Measurements from ENCODE around the gene RP9. TPM values are rescaled to one million over a fixed set of nuclear protein-coding genes. Genes with fewer than 3 reads are reported as not detected.

RP9 gene
- total and polyA plus RNA-seq, 2 of the 13 experiments (the other 11 are each of a cell fraction or from before 2014, with no cell fraction given) = 14.2 to 18.6 TPM

- TF ChIP-seq STAT5B (CRISPR knock-in tag; IDR thresholded peaks at IDR 0.05) (no peak), THRA (CRISPR knock-in tag; IDR thresholded peaks at IDR 0.05; ENCODE audit: borderline replicate concordance) (no peak), ZNF512B (CRISPR knock-in tag; IDR thresholded peaks at IDR 0.05; ENCODE audit: borderline replicate concordance) (no peak), MYNN (CRISPR knock-in tag; IDR thresholded peaks at IDR 0.05; ENCODE audit: low read depth) (peak; percentile 61; the same call in 1 of the 2 replicates), ZNF44 (CRISPR knock-in tag; IDR thresholded peaks at IDR 0.05) (no peak), POLR2AphosphoS2 (IDR thresholded peaks at IDR 0.05; ENCODE audit: low read depth, low read length) (no peak), ZNF703 (CRISPR knock-in tag; IDR thresholded peaks at IDR 0.05; ENCODE audit: borderline replicate concordance) (peak; percentile 18; the same call in 1 of the 2 replicates), PLSCR1 (CRISPR knock-in tag; IDR thresholded peaks at IDR 0.05; ENCODE audit: borderline replicate concordance) (no peak), GATAD1 (CRISPR knock-in tag; IDR thresholded peaks at IDR 0.05) (no peak), ZNF746 (CRISPR knock-in tag; IDR thresholded peaks at IDR 0.05) (no peak), SNAPC4 (CRISPR knock-in tag; IDR thresholded peaks at IDR 0.05) (no peak)
- TF ChIP-seq, protein P1, sequence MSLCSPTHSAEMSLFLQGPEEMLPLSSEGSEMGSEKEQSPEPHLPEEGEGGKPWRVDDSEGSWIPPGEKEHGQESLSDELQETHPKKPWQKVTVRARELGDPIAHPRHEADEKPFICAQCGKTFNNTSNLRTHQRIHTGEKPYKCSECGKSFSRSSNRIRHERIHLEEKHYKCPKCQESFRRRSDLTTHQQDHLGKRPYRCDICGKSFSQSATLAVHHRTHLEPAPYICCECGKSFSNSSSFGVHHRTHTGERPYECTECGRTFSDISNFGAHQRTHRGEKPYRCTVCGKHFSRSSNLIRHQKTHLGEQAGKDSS (CRISPR knock-in tag; IDR thresholded peaks at IDR 0.05; ENCODE audit: borderline replicate concordance, low read depth) = peak; percentile 87
- TF ChIP-seq, protein P2, sequence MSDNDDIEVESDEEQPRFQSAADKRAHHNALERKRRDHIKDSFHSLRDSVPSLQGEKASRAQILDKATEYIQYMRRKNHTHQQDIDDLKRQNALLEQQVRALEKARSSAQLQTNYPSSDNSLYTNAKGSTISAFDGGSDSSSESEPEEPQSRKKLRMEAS (IDR thresholded peaks at IDR 0.05) = peak; percentile 67
- TF ChIP-seq, protein P3, sequence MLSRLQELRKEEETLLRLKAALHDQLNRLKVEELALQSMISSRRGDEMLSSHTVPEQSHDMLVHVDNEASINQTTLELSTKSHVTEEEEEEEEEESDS (CRISPR knock-in tag; IDR thresholded peaks at IDR 0.05; ENCODE audit: borderline replicate concordance) = no peak
- TF ChIP-seq, protein P4, sequence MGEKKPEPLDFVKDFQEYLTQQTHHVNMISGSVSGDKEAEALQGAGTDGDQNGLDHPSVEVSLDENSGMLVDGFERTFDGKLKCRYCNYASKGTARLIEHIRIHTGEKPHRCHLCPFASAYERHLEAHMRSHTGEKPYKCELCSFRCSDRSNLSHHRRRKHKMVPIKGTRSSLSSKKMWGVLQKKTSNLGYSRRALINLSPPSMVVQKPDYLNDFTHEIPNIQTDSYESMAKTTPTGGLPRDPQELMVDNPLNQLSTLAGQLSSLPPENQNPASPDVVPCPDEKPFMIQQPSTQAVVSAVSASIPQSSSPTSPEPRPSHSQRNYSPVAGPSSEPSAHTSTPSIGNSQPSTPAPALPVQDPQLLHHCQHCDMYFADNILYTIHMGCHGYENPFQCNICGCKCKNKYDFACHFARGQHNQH (CRISPR knock-in tag; IDR thresholded peaks at IDR 0.05) = peak; percentile 62
These were observed 47.0 kb downstream of the RP9 start, which contains the start of gene NT5C3A (continued) for GRCh38 chr7:33062023-33062781.
